ENCODE data around the gene BCAP29.

BCAP29 gene

DNA sequence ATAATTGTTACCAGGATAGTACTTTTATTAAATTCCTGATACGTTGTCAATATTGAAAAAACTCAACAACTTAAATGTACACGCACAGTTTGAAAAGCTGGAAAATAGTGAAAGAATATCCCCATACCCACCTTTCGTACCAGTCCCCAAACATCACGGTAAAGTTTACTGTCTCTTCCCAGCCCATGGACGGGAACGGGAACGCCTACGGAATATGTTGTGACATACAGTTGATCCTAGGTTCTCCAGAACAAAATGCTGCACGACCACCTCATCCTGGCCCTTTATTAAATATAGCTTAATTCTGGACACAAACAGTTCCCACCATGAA is 527 bp upstream of the BCAP29 start:
- Histone ChIP-seq H3K27me3 (replicated peaks) (no peaks in the 10 kb centered on the region), H3K27ac (peak overlapping the region; percentile 93), H3K36me3 (replicated peaks) (no peaks in the 10 kb centered on the region), H3K4me3 (ENCODE audit: low read depth, low read length) (peak overlapping the region; percentile 81)
- peak; percentile 22 for DNase-seq
- TF ChIP-seq, protein P1, sequence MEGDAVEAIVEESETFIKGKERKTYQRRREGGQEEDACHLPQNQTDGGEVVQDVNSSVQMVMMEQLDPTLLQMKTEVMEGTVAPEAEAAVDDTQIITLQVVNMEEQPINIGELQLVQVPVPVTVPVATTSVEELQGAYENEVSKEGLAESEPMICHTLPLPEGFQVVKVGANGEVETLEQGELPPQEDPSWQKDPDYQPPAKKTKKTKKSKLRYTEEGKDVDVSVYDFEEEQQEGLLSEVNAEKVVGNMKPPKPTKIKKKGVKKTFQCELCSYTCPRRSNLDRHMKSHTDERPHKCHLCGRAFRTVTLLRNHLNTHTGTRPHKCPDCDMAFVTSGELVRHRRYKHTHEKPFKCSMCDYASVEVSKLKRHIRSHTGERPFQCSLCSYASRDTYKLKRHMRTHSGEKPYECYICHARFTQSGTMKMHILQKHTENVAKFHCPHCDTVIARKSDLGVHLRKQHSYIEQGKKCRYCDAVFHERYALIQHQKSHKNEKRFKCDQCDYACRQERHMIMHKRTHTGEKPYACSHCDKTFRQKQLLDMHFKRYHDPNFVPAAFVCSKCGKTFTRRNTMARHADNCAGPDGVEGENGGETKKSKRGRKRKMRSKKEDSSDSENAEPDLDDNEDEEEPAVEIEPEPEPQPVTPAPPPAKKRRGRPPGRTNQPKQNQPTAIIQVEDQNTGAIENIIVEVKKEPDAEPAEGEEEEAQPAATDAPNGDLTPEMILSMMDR (IDR thresholded peaks at IDR 0.05; ENCODE audit: low read depth, low read length, missing control alignments) = no peak
- in situ Hi-C loops (cut with HindIII; ENCODE audit: low pct_ligation_motif_present, low sequenced_read_pairs) = no loop called here

DNA sequence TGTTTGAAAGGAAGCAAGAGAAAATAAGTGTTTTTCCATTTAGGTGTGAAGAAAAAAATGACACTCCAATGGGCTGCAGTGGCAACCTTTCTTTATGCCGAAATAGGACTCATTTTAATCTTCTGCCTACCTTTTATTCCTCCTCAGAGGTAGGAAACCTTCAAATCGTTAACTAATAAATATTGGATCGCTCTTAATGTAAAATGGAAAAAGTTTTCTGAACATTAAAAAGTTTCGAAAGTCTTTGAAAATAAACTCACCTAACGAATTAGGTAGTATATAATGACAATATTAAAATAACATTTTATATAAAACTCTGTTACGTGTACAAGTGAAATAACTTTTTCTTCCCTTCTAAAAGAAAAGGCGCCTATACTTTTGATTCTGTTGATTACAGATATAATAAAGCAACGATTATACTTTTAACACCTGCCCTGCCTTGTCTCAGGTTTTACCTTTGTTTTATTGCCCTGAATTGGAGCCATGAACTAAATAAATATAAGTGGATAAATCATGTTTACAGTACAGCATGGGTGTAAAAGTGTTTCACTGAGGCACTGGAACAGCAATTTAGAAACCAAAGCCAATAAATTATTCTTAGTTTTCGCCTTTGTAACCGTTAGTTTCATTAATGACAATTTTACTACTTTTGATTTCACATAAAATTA is 804 bp downstream of the BCAP29 start:
- Histone ChIP-seq H3K27me3 (replicated peaks) (no peaks in the 10 kb centered on the region), H3K4me3 (ENCODE audit: low read depth, low read length) (peak overlapping the region; percentile 81), H3K27ac (peak overlapping the region; percentile 93), H3K36me3 (replicated peaks) (no peaks in the 10 kb centered on the region)
- in situ Hi-C loops (cut with HindIII; ENCODE audit: low pct_ligation_motif_present, low sequenced_read_pairs) = no loop called here
- no peak for DNase-seq
- TF ChIP-seq, protein P1 (IDR thresholded peaks at IDR 0.05; ENCODE audit: low read depth, low read length, missing control alignments) = no peak

DNA sequence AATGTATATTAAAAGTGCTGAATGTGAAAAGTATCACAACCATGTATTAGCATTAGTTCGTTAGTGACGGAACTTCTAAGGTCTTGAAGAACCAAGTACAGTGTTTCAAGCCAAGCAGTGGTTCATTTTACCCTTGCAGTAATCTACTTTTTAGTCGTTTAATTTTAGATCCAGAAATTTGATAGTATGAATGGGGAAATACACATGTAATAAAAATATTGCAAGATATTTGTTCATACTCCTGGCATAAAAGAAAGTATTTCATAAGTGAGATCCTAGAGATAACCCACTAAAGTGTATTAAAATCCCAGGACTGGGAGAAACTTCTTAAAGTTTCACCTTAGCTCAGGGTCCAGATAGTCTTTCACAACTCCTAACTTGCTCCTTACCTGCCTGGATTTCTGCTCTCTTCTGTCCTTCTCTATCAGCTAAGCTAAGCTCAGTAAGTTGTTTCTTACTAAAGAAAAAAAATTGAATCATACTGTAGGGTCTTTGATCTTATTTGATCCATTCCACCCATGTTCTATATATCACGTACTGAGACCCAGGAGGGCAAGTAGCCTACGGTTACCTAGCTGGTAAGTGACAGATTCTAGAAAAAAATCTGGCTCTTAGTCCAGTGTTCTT is 1.5 kb downstream of the BCAP29 start:
- no peak overlapping the region for H3K27ac ChIP-seq
- H3K36me3 ChIP-seq (replicated peaks) = peaks cover 3% of the 10 kb centered on the region
- no peak for DNase-seq
- TF ChIP-seq, protein P1 (IDR thresholded peaks at IDR 0.05; ENCODE audit: low read depth, low read length, missing control alignments) = no peak
- peak overlapping the region; percentile 81 for H3K4me3 ChIP-seq (ENCODE audit: low read depth, low read length)
- in situ Hi-C loops (cut with HindIII; ENCODE audit: low pct_ligation_motif_present, low sequenced_read_pairs) = no loop called here
- H3K27me3 ChIP-seq (replicated peaks) = no peaks in the 10 kb centered on the region

DNA sequence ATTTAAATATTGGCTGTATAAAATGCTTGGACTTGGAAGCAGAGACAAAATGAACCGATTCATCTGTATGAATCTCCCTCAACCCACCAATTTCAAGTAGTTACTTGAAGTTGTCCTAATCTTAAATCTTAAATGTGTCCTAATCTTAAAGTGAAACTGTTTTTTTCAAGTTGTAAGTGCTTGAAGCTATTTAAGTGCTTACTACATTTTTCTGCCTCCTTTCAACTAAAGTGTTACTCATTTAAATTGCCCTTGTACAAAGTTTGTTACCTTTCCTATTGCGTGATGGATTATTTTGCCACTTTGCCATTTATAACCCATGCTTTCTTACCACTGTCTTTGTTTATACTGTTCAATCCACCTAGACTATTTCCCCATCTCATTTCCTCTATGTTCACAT is 2.8 kb downstream of the BCAP29 start:
- Histone ChIP-seq H3K27me3 (replicated peaks) (no peaks in the 10 kb centered on the region), H3K4me3 (ENCODE audit: low read depth, low read length) (no peak overlapping the region), H3K36me3 (replicated peaks) (peaks cover 8% of the 10 kb centered on the region), H3K27ac (no peak overlapping the region)
- DNase-seq = no peak
- TF ChIP-seq, protein P1 (IDR thresholded peaks at IDR 0.05; ENCODE audit: low read depth, low read length, missing control alignments) = no peak
- in situ Hi-C loops (cut with HindIII; ENCODE audit: low pct_ligation_motif_present, low sequenced_read_pairs) = no loop called here

DNA sequence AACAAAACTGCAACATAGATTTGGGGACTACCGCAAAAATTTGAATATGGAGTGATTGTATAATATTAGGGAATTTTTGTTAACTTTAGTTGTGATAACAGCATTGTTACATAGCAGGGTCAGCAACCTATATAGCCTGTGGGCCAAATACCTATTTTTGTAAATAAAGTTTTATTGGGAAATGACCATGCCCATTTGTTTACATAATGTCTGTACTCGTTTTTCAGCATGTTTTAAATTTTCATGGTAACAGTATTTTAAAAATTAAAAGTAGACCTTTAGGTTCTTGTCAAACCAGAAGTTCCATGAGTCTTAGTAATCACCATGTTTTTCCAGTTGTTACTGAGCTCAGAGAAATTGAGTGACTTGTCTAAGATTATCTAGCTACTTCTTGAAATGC is 4.7 kb downstream of the BCAP29 start:
- TF ChIP-seq, protein P1 (IDR thresholded peaks at IDR 0.05; ENCODE audit: low read depth, low read length, missing control alignments) = no peak

More for the DNA sequence above, 4.7 kb downstream of the BCAP29 start:
- Histone ChIP-seq H3K36me3 (replicated peaks) (peaks cover 11% of the 10 kb centered on the region), H3K4me3 (ENCODE audit: low read depth, low read length) (no peak overlapping the region), H3K27me3 (replicated peaks) (no peaks in the 10 kb centered on the region), H3K27ac (no peak overlapping the region)
- in situ Hi-C loops (cut with HindIII; ENCODE audit: low pct_ligation_motif_present, low sequenced_read_pairs) = no loop called here
- DNase-seq = no peak
